Activated CD8-positive, alpha-beta memory T cell treated with anti-CD3 and anti-CD28 coated beads for 1 hour (primary cell): ENCODE measurements around the gene PAH.

ENCODE experiments used
- DNase-seq, 2 donors: peaks; one replicate each; pipeline ENCODE4 v3.0.0-alpha.2; 2020; ENCODE audit warnings: low read depth in 1 of 2; ENCODE audit errors: extremely low read depth in 1 of 2

Gene PAH

GRCh38 chr12:102950950-102951619 is 34.0 kb upstream of the PAH start:
- DNase-seq, result no peak

GRCh38 chr12:102950107-102950949 is 33.3 kb upstream of the PAH start:
- DNase-seq, result no peak

- DNase-seq, result peak in 1 of 2 donors; percentile 39
Observed at GRCh38 chr12:102948941-102949352, 31.9 kb upstream of the PAH start.

- DNase-seq, result no peak
Observed at GRCh38 chr12:102946042-102946441, 29.0 kb upstream of the PAH start.

- no peak for DNase-seq
Observed at GRCh38 chr12:102939670-102940222, 22.7 kb upstream of the PAH start.

GRCh38 chr12:102939059-102939458 is 22.0 kb upstream of the PAH start:
- no peak for DNase-seq

- DNase-seq, result no peak
Observed at GRCh38 chr12:102933168-102933567, 16.1 kb upstream of the PAH start.

- DNase-seq, result no peak
Observed at GRCh38 chr12:102927220-102927619, 10.2 kb upstream of the PAH start.

- no peak for DNase-seq
Observed at GRCh38 chr12:102921240-102921639, 4.2 kb upstream of the PAH start.

GRCh38 chr12:102920271-102920670 is 3.2 kb upstream of the PAH start:
- DNase-seq, result no peak

GRCh38 chr12:102918840-102919239 is 1.8 kb upstream of the PAH start:
- DNase-seq, result no peak

- DNase-seq, result no peak
Observed at GRCh38 chr12:102916252-102917025, 605 bp downstream of the PAH start.

- no peak for DNase-seq
Observed at GRCh38 chr12:102913453-102914226, 3.4 kb downstream of the PAH start.

- no peak for DNase-seq
Observed at GRCh38 chr12:102912258-102912657, 4.8 kb downstream of the PAH start.

- DNase-seq, result no peak
Observed at GRCh38 chr12:102911320-102911719, 5.7 kb downstream of the PAH start.

- no peak for DNase-seq
Observed at GRCh38 chr12:102910792-102911191, 6.3 kb downstream of the PAH start.

- DNase-seq, result no peak
Observed at GRCh38 chr12:102910137-102910536, 6.9 kb downstream of the PAH start.

- no peak for DNase-seq
Observed at GRCh38 chr12:102907918-102908317, 9.1 kb downstream of the PAH start.

- DNase-seq, result no peak
Observed at GRCh38 chr12:102905229-102905628, 11.8 kb downstream of the PAH start.

- DNase-seq, result no peak
Observed at GRCh38 chr12:102903337-102904007, 13.6 kb downstream of the PAH start.
